CD4-positive, alpha-beta T cell treated with Interleukin-21 for 1 hour (primary cell): ENCODE results near the gene DUSP8.
"Not testable (repeated sequence)": the region's sequence is repeated elsewhere in the genome, so short reads cannot be mapped to it uniquely, and the experiment has no call there.

Experiments
- DNase-seq: peaks from one replicate; pipeline ENCODE4 v3.0.0-alpha.2; 2020

DUSP8 gene

DNA sequence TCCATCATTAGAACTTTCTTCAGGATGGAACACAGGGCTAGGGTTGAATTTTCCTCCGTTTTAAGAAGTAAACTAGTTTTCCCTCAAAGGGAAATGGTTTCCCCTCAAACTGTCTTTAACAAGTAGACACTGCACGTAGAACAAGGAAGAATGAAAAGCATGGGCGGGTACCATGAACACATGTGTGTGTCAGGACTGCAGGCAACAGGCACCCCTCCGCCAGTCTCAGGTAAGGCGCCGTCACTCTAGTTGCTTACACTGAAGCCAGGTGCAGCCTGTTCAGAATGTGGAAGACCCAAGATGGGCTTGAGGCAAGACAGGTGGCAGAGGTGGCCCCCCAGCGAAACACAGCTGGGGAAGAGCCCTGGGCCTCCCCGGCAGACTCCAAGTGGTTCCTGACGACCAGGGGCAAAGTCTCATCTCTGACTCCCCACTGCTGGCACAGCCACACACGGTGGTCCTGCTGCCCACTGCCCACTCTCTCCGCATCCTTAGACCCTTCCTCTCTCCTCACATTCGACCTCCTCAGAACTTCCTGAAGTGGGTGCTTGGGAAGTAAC is 60.1 kb downstream of the DUSP8 start:
- DNase-seq = no peak

DNA sequence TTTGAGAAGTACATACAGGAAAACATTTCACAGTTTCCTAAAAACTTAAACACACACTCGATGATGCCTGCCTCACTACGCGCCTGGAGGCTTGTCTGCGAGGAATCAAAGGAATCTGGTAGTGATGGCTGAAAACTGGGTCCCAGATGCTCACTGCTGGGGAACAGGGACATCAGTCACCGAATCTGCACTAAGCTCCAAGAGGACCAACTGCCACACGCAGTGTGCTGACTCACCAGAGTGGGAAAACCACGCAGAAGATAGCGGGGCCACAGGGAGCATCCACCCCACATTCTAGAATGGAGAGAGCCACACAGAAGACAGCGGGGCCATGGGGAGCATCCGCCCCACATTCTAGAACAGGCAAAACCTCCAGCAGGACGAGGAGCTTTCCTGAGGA is 61.1 kb downstream of the DUSP8 start:
- no peak for DNase-seq

- not testable (repeated sequence) for DNase-seq
These were observed 61.7 kb downstream of the DUSP8 start for GRCh38 chr11:1510351-1510750.

DNA sequence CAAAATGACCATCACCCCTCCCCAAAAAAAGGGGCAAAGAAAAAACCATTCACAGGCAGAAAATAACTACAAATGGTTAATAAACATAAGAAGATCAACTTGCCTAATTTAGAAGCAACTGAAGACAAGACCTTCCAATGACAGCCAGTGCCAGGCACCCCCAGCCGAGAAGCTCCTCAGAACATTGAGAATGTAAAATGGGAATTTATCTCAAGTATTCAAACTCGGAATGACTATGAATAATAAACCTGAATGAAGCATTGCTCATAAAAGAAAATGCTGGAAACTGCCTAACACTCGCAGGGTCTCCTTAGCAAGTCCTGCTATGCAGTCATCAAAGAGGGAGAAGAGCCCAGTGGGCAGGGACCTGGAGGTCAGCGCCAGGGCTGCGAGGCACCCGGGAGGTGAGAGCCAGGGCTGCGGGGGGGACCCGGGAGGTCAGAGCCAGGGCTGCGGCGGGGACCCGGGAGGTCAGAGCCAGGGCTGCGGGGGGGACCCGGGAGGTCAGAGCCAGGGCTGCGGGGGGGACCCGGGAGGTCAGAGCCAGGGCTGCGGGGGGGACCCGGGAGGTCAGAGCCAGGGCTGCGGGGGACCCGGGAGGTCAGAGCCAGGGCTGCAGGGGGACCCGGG is 62.3 kb downstream of the DUSP8 start:
- DNase-seq = no peak

- DNase-seq = no peak
These were observed 63.1 kb downstream of the DUSP8 start for GRCh38 chr11:1508986-1509385.

- no peak for DNase-seq
These were observed 63.6 kb downstream of the DUSP8 start for GRCh38 chr11:1508491-1508891.

GRCh38 chr11:1507381-1508140 is 64.5 kb downstream of the DUSP8 start:
- DNase-seq = no peak

DNA sequence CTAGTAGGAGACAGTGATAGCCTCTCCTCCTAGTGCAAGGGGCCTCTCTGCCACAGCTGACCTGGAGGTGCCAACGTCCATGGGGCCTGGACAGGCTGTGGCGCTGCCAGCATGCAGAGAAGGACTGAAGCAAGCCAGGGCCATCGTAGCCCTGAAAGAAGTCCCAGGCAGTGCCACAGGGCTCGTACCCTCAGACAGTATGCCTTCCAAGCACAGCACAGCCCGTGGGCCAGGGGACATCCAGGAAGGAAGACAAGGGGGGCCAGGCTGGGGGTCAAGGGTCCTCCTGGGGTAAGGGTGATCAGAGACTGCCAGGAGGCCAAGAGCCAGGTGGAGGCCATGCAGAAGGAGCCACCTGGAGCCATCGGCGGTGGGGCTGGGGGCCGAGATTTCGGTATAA is 65.1 kb downstream of the DUSP8 start:
- DNase-seq = no peak

DNA sequence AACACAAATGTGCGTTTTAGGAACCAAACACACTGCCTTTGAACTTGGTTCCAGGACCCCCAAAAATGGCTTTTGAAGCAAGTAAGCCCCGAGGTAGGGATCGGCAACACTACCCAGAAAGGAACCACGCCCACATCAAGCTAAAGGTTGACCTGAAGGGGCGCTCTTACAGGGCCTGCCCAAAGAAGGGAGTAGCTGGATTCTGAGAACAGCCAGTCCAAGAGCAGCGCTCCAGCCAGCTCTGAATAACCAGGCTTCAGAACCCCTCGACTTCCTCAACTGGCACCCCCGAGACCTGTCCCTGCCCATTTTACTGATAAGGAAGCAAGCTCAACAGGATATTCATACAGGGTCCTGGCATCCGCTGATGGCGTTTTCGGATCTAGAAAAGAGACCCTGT is 66.6 kb downstream of the DUSP8 start:
- DNase-seq = no peak

DNA sequence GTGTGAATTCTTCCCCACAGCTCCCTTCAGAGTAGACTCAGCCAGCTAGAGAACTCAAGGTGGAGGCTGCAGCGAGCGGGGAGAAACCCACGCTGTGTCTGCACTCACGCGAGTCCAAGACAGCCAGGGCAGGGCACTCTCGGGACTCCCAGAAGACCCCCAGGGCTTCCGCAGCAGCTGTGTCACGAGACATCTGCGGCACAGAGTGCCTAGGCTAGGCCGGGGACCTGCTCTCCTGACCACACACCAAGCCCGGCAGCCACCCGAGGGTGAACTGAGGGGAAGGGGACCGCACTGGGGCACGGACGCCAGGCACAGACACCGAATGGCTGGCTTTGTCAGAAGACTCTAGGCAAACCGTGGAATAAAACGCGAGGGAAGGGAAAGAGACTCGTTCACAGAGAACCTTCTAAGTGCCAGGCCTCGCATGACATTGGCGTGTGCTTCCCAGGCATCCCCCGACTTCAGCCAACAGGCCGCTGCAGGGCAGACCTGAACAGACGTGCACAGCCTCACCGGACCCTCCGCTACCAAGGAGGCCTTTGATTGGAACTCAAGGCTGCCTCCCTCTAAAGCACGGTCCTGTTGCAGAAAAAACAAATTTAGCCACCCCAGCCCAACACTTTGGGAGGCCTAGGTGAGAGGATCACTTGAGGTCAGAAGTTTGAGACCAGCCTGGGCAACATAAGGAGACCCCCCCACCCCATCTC is 67.3 kb downstream of the DUSP8 start:
- no peak for DNase-seq

DNA sequence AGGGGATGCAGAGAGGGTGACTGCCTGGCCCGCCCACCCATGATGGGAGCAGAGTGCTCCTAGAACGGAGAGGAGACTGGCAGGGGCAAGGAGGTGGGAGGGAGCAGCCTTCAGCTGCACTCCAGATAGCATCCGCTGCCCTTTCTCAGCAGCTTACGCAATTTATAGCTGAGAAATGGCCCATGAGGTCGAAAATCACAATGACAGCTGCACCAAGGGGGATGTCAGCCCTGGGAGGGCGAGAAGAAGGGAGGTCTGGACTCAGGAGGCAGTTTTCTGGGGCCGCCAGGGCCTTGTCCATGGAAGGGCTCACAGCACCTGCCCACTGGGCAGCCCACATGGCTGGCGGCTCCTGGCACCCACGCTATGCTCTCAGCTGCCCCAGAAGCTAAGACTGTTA is 67.9 kb downstream of the DUSP8 start:
- DNase-seq = no peak
